GM03348 (cell line): Measurements from ENCODE around the gene DNAJC6.

ENCODE experiments used
- DNase-seq: peaks from one replicate; pipeline ENCODE4 v3.0.0; 2012; ENCODE audit warnings: low spot score

The DNAJC6 gene

DNA sequence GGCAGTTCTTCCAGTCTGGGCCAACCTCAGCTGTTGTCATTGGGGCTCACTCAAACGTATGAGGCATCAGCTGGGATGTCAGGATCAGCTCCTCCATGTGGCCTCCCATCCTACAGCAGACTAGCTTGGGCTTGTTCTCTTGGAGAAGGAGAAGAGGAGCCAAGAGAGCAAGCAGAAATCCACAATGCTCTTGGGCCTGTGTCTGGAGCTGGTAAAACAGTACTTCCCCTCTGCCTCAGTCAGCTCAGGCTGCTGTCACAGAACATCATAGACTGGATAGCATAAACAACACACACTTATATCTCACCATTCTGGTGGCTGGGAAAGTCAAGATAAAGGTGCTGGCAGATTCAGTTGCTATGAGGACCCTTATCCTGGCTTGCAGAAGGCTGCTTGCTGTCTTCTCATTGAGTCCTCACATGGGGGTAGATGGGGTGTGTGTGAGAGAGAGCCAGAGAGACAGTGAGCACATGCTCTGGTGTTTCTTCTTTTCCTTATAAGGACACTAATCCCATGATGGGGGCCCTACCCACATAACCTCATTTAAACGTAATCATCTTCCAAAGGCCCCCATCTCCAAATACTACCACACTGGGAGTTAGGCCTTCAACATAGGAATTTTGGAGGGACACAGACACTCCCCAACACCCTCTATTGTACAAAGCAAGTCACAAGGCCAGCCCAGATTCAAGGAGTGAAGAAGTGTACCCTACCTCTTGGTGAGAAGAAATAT, 16.3 kb upstream of the DNAJC6 start:
- no peak for DNase-seq

DNA sequence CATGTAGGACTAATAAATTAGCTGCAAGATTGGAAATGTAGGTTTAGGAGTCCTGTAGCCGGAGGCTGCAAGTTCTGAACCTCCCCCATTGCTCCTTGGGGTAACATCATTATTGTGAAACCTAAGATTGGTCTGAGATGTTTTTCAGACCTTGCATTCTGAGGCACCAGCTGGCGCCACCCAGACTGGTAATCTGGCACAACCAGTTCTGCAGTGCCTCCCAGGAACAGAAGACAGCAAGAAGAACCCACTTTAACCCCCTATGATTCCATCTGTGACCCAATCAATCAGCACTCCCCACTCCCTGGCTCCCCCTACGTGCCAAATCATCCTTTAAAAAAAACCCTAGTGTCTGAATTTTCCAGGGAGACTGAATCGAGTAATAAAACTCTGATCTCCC, 11.6 kb upstream of the DNAJC6 start:
- DNase-seq, result no peak

DNA sequence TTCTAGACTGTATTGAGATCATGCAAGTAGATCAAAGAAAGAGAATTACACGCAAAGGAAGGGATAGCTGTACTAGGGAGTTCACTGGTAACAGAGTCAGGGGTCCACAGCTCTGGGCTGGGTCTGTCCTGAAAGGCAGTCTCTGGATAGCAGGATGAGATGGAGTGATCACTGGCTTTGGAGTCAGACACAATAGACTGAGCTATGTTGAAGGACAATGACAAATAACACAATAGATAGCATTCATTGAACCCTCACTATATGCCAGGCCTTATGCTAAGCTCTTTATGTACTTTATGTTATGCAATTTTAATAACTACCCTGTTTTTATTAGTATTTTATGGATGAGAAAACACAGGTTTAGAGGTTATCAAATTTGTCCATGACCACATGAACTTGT, 10.0 kb upstream of the DNAJC6 start:
- DNase-seq, result no peak

DNA sequence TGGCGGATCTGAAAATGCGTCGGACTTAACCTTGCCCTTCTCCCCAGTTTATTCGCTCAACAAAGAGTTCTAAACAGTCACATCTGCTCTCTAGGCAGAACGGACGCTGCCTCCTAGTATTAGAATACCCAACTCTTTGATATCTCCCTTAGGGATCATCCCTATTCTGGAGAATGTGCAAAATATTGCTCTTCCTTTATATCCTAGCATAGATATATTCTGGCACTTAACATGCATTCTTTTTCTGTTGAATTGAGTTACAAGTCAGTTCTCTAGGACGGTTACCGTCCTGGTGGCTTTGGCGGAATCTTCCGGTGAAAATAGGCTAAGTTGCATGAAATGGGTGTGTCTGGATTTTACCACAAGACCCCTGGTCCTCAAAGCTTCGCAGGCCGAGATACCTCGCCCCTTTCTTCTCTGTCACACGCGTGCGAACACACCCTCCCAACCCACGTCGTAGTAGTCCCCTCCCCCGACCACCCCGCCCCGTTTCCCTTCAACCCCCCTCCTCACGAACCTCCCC, 501 bp upstream of the DNAJC6 start:
- no peak for DNase-seq

DNA sequence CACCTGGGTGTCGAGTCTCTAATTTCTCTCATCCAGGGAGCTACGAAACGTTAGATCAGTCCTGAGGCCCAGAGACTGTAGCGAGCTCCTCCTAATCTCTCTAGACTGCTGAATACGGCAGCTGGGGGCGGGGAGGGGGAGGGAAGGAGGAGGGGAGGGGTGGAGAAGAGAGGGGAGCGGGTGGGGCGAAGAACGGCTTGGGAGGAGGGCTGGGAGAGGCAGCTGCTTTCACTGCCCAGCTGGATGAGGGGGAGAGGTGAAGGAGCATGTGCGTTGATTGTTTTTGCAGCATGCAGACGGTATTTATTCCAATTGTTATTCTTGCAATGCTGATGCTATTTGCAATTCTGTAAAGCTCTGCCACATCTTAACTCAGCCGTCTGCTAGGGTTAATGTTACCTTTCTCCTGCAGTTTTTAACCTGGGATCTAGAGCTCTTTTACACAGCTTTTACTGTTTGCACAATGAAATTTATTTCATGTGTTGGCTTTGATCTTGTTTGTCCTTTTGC, 790 bp downstream of the DNAJC6 start:
- DNase-seq, result no peak

DNA sequence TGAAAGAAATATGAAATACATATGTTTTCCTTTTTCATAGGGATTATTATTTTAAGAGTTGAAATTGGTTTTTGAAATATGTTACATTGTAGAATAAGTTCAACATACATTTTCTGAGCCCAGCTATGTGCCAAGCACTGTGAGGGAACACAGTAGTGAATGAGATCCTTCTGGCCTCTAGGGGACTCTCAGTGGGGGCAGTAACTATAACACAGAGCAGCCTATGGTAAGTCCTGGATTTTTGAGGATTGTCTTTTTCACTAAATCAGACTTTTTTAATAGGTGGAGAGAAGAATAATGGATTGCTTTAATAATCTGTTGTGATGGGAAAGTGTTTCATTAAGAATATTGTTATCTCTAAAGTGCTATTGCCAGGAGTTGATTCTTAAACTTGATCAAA, 2.4 kb downstream of the DNAJC6 start:
- no peak for DNase-seq

DNA sequence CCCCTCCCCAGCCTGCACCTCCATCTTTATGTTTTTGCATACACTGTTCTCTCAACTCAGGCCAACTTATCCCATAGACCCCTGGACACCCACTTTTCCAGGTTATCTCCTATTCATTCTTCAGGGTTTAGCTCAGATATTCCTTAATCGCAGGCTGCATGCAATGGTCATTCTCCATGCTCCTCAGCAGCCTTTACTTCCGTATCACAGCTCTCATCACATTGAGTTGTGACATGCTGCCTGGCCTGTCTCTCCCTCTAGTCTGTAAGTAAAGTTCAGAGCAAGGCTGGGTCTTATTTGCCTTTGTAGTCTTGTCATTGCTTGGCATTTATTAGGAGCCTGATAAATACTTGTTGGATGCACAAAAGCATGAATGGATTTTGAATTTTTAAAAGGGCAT, 6.9 kb downstream of the DNAJC6 start:
- no peak for DNase-seq

DNA sequence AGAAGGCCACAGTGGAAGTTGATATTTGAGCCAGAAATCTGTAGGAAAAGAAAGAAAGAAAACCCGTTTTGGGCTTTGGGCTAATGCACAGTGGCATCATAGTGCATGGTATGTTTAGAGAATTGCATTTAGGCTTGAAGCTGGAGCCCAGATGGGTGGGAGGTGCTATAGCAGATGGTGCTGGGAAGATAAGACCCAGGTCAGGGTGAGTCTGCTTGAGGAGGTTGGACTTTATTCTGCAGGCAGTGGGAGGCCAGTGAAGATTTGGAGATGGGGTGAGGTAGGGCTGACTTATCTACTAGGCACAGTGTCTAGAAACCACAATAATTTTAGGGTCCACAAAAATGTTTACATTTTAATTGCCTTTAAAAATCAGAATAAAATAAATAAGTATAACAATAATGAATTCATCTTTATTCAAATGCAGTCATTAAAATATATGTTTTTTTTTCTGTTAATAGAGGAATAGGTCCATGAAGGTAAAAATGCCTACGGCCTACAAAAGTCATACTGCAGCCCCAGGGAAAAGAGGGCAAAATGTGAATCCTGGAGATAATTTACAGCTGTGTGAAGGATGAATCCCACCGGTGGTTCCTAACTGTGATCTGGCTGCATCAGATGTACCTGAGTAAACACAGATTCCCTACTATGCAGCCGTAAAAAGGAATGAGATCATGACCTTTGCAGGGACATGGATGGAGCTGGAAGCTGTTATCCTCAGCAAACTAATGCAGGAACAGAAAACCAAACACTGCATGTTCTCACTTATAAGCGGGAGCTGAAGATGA, 8.7 kb downstream of the DNAJC6 start:
- DNase-seq, result no peak

DNA sequence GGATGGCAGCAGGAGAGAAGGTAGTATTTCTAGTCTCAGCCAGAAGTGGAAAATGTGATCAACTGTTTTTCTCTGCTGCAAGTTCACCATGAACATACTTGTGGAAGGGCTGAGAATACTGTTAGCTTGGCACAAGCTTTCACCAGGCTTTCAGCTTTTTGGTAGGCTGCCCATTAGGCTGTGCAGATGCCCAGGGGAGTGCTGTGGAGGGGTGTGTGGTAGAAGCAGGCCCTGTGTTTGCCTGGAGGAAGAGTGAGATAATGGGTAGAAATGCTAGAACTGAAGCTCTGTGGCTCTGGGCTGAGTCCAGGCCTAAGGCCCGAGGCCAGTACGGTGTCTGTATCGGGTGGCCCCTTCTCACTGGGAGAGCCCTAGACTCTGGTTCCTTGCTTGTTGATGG, 9.8 kb downstream of the DNAJC6 start:
- no peak for DNase-seq

DNA sequence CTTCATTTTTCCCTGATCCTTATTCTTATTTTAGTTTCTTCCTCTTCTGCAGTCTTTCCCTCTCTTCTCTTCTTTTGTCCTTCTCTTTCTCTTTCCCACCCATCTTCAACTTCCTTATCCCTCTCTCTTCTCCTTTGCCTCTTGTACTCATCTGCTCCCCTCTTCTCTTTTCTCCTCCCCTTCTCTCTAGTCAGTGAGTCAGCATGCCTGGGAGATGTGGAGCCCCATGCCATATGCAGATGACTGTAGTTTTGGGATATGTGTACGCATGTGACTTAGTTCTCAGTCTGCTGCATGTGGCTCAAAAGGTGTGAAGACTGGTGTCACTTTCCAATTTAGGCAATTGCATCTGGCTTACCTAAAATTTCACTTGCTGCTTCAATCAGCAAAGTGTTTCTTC, 10.4 kb downstream of the DNAJC6 start:
- DNase-seq, result no peak

DNA sequence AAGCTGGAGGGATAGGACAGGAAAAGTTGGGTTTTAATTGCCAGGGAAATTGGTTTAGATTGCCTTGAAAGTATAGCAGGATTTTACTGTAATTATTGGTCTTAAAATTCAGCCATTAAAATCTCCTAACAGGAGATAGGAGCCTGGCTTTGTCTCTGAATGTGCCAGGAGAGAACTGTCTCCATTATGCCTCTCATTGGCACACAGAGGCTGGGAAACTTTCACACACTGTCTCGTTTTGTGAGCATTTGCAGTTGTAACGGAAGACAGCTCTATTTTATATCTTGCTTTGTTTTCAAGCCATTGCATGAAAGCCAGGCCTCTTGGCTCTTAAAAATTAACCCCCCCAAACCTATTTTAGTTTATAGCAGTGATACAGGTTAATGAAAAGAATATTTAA, 12.5 kb downstream of the DNAJC6 start:
- DNase-seq, result no peak

DNA sequence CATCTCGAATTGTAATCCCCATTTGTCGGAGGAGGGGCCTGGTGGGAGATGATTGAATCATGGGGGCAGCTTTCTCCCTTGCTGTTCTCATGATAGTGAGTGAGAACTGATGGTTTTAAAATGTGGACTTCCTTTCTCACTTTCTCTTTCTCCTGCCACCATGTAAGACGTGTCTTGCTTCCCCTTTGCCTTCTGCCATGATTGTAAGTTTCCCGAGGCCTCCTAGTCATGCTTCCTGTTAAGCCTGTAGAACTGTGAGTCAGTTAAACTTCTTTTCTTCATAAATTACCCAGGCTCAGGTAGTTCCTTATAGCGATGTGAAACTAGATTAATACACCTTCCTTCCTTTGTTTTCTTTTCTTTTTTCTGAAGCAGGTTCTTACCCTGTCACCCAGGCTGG, 13.9 kb downstream of the DNAJC6 start:
- no peak for DNase-seq

DNA sequence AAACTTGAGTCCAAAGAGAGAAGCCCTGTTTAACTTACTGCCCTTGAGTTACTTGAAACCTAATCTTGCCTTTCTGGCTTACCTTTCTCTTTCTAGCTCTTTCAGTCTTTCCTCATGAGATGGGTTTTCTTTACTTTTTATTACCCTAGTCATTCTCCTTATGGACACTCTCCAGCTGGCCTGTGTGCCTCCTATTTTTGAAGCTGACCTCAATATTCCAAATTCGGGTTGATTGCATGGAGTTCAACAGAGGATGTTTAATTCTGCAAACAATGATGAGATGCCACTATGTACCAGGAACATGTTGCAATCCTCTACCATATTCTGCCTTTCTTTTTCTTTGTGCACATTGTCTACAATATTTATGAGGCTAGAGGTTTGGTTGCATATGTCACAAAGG, 20.7 kb downstream of the DNAJC6 start:
- no peak for DNase-seq

DNA sequence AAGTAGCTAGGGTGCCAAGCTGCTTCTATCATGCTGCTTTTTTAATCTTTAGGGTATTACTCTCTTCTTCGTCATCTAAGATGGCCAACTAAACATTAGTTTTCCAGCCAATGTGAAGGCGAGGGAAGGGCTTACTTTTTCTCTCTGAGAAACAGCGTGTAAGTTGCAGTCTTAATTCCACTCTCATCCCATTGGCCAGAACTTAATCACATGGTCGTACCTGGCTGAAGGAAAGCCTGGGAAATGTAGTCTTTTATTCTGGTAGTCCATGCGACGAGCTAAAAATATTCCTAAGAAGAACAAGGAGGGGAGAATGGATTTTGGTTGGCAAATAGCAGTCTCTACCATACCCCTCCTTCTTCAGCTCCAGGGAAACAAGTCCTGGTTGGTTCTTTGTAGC, 21.5 kb downstream of the DNAJC6 start:
- no peak for DNase-seq

DNA sequence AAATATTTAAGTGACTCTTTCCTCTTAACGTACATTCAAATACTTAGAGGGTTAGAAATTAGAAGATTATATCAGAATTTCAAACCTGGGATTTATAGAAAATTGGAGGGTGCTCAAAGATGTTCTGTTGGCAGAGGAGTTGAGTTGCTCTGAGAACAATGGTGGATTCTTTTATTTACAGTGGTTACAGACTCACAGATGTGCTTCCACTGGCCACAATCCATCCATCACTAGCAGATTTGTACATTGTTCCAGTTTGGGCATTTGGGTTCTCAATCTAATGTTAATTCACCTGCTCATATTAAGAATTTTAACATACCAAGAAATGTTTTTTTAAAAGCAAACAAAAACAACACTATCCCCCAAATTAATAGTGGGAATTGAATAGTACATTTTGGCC, 23.5 kb downstream of the DNAJC6 start:
- no peak for DNase-seq

DNA sequence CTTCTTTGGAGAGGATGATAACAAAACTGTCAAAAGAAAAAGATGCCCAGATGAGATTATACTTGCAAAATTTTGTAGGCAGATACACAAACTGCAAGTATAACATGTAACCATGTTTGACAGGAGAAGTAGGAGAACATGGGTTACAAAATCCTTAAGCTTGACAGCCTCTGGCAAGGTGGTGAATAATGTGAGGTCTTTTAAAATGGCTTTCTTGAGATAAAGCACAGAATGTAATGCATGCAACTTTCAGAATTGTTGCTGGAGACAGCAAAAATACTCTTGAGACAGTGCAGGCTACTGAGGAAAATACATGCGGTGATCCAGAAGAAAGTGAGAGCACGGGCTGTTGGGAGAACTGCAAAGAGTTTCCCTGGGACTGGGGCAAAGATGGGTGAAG, 24.7 kb downstream of the DNAJC6 start:
- no peak for DNase-seq

DNA sequence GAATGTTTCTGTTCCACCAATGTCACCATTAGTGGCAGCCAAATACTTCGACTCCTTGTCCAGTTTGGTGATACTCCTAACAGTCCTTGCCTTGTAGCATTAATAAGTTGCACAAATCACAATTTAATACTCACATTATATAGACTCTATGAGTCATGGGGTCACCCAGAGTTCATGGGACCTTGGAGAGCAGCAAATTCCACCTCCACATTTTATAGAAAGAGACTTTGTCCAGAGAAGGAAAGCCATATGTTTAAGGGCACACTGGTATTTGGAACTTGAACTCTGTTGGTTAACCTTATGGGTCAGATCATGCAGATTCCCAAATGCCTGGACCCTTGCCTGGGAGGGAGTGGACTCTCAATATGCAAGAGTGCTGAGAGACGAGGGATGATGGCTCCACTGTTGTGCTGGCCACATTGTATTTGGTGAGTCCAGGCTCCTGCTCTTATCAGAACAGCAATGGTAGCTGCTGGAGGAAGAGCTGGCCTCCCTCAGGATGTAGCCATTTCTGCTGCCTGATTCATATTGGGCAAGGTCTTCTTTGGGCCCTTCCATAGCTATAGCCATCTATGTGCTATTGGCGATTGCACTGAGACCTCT, 30.6 kb downstream of the DNAJC6 start:
- DNase-seq, result no peak

DNA sequence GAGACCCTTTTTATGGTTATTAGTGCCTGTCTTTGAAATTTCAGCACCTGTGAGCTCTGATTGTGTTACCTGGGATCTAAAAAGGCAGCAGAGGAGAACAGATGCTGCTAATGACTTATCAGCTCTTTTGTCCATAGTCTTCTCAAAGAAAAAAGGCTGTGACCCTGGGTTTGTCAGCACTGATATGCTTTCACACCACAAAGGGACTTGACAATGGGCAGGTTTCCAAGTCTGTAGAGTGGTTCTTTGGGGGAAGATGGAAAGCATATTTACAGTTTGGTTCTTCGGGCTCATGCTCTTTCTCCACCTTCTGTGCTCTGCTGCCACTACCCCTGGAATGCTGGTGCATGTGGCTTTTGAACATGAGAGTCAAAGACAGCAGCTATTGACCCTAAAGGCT, 32.0 kb downstream of the DNAJC6 start:
- no peak for DNase-seq

DNA sequence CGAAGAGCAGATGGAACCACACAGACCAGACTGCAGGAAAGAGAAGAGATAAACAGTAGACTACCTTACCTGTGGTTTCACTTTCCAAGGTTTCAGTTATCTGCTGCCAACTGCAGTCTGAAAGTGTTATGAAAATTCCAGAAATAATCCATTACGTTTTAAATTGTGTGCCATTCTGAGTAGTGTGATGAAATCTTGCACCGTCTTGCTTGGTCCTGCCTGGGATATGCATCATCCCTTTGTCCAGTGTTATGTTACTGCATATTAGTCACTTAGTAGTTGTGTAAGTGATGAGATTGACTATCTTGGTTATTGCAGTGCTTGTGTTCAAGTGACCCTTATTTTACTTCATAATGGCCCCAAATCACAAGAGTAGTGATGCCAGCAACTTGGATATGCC, 33.9 kb downstream of the DNAJC6 start:
- peak; percentile 16 for DNase-seq

DNA sequence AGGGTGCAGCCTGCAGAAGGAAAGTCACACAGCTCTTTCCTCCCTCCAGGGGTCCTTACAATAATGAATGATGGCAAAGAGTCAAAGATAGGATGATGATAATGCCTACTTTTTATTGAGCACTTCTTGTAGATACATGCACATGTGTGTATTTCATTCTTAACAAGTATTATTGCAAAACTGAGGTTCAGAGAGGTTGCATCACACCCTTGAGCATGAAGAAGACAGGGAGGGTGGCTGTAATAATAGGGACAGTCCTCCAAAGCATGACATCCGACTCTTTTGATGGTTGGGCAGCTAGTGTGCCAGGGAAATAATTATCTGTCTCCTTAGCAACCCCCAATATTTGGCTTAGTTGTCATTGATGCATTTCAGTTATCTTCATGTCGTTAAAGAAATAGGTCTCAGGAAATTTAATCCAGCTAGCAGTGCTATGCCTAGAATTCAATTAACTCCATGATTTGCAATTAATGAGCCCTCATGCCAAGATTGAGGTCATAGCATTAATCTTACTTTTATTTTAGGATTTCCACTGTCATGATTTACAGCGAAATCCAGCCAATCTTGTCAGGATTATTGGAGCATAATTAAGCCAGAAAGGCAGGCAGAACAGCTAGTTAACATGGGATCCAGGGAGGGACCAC, 35.0 kb downstream of the DNAJC6 start:
- DNase-seq, result no peak

DNA sequence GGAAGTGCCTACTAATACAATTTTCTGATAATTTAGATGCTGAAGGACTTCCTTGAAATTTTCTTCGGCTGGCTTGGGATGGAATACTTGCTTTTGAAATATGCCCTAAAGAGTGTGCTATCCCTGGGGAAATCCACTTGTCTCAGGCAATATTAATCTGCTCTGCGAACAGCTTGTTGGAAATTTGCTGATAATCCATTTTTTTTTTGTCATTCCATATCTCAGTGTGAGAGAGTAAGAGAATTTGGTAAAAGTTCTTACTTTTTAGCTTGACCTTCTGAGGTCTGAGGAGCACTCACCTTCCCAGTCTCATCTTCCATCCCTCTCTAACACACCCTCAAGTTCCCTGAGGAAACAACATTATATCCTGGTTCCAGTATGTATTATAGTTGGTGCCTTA, 36.8 kb downstream of the DNAJC6 start:
- no peak for DNase-seq

DNA sequence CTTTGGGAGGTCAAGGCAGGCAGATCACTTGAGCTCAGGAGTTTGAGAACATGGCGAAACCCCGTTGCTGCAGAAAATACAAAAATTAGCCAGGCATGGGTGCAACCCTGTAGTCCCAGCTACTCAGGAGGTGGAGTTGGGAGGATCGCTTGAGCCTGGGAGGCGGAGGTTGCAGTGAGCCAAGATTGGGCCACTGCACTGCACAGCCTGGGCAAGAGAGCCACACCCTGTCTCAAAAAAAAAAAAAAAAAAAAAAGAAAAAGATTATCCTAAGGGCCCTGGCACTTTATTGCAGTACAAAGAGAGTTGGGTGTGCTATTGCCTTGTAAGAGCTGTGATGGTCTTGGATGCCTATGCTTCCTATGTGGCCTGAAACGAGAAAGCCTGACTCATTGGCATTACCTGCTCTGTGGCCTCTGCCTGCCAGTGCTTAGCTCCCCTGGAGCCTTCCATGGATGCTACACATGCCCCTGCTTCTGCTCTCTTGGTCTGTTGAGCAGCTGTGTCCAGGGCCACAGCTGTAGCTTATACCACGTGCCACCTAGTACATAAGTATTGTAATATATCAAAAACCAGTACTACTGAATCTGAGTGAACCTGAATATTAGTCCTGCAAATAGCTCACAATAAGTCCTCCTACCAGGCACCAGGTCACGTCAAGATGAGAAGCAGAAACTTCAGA, 45.8 kb downstream of the DNAJC6 start:
- no peak for DNase-seq
